Gastroesophageal sphincter (tissue), 3 donors: Measurements from ENCODE around the gene HSPBAP1.

ENCODE experiments used
- EP300 ChIP-seq: sonication (generic); formaldehyde crosslinking; IDR thresholded peaks from one replicate; pipeline ENCODE4 v1.6.1; 2017; ENCODE audit warnings: antibody characterized with exemption, mild to moderate bottlenecking
- POLR2AphosphoS5 ChIP-seq: sonication (generic); formaldehyde crosslinking; IDR thresholded peaks from one replicate; pipeline ENCODE4 v1.6.1; 2017; ENCODE audit warnings: antibody characterized with exemption
- TF ChIP-seq, protein P1 (sequence below), 4 experiments: fragments of 200-600 bp in 2 of 4; fragments of 450-650 bp in 2 of 4; sonication (generic) in 1 of 4; IDR thresholded peaks; one replicate each; pipeline ENCODE4 v1.5.1; 2017 to 2019; ENCODE audit warnings: antibody characterized with exemption in 4 of 4, mild to moderate bottlenecking in 2 of 4, moderate library complexity in 2 of 4

DNA sequence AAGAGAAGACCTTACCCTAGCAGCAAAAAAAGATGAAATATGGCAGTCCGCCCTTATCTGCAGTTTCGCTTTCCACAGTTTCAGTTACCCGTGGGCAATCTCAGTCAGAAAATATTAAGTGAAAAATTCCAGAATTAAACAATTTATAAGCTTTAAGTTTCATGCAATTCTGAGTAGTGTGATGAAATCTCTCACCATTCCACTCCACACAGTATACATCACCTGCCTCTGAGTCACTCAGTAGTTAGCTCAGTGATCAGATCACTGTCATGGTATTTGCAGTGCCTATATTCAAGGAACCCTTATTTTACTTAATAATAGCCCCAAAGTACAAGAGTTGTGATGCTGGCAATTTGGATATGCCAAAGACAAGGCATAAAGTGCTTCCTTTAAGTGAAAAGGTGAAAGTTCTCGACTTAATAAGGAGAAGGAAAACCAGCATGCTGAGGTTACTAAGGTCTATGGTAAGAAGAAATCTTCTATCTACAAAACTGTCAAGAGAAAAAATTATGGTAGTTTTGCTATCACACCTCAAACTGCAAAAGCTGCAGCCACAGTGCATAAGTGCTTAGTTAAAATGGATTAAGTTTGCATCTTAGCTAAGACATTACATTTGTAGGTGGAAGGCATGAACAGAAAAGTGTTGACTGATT lies 48.1 kb downstream of the HSPBAP1 start:
- TF ChIP-seq EP300 (no peak), POLR2AphosphoS5 (no peak)
- TF ChIP-seq, protein P1, sequence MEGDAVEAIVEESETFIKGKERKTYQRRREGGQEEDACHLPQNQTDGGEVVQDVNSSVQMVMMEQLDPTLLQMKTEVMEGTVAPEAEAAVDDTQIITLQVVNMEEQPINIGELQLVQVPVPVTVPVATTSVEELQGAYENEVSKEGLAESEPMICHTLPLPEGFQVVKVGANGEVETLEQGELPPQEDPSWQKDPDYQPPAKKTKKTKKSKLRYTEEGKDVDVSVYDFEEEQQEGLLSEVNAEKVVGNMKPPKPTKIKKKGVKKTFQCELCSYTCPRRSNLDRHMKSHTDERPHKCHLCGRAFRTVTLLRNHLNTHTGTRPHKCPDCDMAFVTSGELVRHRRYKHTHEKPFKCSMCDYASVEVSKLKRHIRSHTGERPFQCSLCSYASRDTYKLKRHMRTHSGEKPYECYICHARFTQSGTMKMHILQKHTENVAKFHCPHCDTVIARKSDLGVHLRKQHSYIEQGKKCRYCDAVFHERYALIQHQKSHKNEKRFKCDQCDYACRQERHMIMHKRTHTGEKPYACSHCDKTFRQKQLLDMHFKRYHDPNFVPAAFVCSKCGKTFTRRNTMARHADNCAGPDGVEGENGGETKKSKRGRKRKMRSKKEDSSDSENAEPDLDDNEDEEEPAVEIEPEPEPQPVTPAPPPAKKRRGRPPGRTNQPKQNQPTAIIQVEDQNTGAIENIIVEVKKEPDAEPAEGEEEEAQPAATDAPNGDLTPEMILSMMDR (IDR thresholded peaks at IDR 0.05), result no peak
